ENCODE data around the gene NELFA. TPM values are rescaled to one million over a fixed set of nuclear protein-coding genes. Genes with fewer than 3 reads are reported as not detected.
A peak's percentile ranks its signal among the peaks of the same experiment; 100 is the strongest.
"Not testable (repeated sequence)": the region's sequence is repeated elsewhere in the genome, so short reads cannot be mapped to it uniquely, and the experiment has no call there.

Gene NELFA
- total RNA-seq, 3 donors from 2014 or later (not counting 1 experiment from before 2014, with no cell fraction given), result 38.7 to 47.6 (median 46.0) TPM

DNA sequence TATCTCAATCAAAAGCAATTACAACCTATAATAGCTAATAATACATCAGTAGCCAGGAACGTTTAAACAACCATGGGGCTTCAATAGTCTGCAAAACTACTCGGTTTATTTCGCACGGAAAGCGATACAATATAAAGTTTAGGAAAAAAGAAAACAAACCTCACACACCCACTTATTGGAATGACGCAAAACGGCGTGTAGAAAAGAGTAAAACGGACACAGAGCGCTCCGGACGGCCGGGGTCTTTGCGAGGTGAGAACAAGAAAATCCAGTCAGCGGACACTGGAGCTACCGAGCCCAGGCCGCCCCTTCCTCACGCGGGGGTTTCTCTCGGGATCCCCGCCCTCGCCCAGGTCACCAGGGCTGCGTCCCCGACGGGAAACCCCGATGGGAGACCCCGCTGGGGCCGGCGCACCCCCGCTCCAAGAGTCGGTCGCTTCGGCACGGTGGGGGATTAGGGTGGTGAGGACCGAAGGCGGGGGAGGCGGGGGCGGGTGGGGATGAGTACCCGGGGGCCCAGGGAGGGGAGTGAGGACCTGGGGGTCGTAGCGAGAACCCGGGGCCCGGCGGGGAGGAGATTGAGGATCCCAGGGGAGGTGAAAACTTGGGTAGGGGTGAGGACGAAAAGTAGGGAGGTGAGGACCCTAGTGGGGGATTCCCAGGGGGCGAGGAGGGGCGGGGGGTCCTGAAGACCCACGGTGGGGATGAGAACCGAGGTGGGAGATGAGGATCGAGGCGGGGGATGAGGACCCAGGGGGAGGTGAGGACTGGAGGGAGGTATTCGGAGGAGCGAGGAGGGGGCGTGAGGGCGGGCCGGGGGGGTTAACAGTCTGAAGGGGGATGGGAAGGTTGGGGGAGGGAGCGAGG is 737 bp downstream of the NELFA start:
- H3K4me1 ChIP-seq (ENCODE audit: control insufficient read depth, insufficient read depth, low read length), result peaks cover 22% of the 10 kb centered on the region
- Mint-ChIP-seq H3K27ac (peak overlapping the region; percentile 87 to 94), H3K27me3 (ENCODE audit: low read depth in 2 of 2) (no peaks in the 10 kb centered on the region), H3K36me3 (no peaks in the 10 kb centered on the region), H3K4me3 (peak overlapping the region; percentile 95), H3K9me3 (no peaks in the 10 kb centered on the region), H3K4me1 (peaks cover 32 to 39% of the 10 kb centered on the region in 2 donors)
- DNase-seq, result peak in 1 of 2 donors; percentile 18
- peak overlapping the region; percentile 79 for H3K4me3 ChIP-seq (ENCODE audit: low read length)
- 2% methylated on average over 48 of the region's 57 CpGs for WGBS (ENCODE audit: insufficient coverage)
- TF ChIP-seq, protein P1, sequence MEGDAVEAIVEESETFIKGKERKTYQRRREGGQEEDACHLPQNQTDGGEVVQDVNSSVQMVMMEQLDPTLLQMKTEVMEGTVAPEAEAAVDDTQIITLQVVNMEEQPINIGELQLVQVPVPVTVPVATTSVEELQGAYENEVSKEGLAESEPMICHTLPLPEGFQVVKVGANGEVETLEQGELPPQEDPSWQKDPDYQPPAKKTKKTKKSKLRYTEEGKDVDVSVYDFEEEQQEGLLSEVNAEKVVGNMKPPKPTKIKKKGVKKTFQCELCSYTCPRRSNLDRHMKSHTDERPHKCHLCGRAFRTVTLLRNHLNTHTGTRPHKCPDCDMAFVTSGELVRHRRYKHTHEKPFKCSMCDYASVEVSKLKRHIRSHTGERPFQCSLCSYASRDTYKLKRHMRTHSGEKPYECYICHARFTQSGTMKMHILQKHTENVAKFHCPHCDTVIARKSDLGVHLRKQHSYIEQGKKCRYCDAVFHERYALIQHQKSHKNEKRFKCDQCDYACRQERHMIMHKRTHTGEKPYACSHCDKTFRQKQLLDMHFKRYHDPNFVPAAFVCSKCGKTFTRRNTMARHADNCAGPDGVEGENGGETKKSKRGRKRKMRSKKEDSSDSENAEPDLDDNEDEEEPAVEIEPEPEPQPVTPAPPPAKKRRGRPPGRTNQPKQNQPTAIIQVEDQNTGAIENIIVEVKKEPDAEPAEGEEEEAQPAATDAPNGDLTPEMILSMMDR (IDR thresholded peaks at IDR 0.05), result no peak
- no peak overlapping the region for H3K27ac ChIP-seq (ENCODE audit: low read length)
- ATAC-seq, result no peak
- intact Hi-C loops (cut with micrococcal nuclease), result no loop called here
- peaks cover 4% of the 10 kb centered on the region for H3K36me3 ChIP-seq (ENCODE audit: control insufficient read depth, insufficient read depth, low read length)
- no peaks in the 10 kb centered on the region for H3K27me3 ChIP-seq (ENCODE audit: control insufficient read depth, insufficient read depth, low read length)
- no peaks in the 10 kb centered on the region for H3K9me3 ChIP-seq (ENCODE audit: control insufficient read depth, insufficient read depth, low read length)

DNA sequence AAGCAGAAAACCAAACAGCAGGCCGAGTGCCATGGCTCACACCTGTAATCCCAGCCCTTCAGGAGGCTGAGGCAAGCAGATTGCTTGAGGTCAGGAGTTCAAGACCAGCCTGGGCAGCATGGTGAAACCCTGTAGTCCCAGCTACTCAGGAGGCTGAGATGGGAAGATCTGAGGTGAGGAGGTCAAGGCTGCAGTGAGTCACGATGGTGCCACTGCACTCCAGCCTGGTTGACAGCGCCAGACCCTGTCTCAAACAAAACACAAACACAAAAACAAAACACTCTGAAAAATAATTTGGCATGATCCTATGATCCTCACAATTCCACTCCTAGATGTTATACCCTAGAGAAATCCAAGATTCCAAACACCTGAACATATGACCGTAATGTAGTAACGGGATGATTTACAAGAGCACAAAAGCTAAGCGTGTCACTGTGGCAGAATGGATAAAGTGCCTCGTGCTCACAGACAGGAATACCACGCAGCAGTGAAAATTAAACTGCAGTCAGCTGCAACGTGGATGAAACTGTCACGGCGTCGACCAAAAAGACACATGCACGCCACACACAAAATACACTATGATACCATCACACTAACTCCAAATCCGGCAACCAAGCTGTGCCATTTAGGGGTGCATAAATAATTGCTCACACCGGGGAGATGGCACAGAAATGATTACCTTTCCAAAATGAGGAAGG is 1.7 kb downstream of the NELFA start:
- H3K36me3 ChIP-seq (ENCODE audit: control insufficient read depth, insufficient read depth, low read length), result peaks cover 4% of the 10 kb centered on the region
- Mint-ChIP-seq H3K4me1 (peaks cover 41 to 48% of the 10 kb centered on the region in 2 donors), H3K36me3 (no peaks in the 10 kb centered on the region), H3K4me3 (peak overlapping the region; percentile 95), H3K27ac (peak overlapping the region; percentile 55 to 94), H3K9me3 (no peaks in the 10 kb centered on the region), H3K27me3 (ENCODE audit: low read depth in 2 of 2) (no peaks in the 10 kb centered on the region)
- intact Hi-C loops (cut with micrococcal nuclease), result no loop called here
- H3K4me3 ChIP-seq (ENCODE audit: low read length), result no peak overlapping the region
- no peaks in the 10 kb centered on the region for H3K9me3 ChIP-seq (ENCODE audit: control insufficient read depth, insufficient read depth, low read length)
- 94% methylated on average over 15 of the region's 15 CpGs for WGBS (ENCODE audit: insufficient coverage)
- no peak for DNase-seq
- H3K27ac ChIP-seq (ENCODE audit: low read length), result no peak overlapping the region
- no peaks in the 10 kb centered on the region for H3K27me3 ChIP-seq (ENCODE audit: control insufficient read depth, insufficient read depth, low read length)
- peaks cover 22% of the 10 kb centered on the region for H3K4me1 ChIP-seq (ENCODE audit: control insufficient read depth, insufficient read depth, low read length)
- no peak for ATAC-seq
- TF ChIP-seq, protein P1 (IDR thresholded peaks at IDR 0.05), result no peak

DNA sequence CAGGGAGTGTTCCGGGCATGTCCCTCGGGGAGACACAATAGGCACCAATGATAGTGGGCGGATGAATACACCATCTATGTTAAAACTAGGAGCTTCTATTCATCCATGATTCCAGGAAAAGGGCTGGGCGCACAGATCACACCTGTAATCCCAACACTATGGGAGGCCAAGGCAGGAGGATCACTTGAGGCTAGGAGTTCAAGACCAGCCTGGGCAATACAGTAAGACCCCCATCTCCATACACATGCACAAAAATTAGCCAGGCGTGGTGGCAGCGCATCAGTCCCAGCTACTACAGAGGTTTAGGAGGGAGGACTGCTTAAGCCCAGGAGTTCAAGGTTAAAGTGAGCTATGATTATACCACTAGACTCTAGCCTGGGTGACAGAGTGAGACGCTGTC is 2.4 kb downstream of the NELFA start:
- Histone ChIP-seq H3K36me3 (ENCODE audit: control insufficient read depth, insufficient read depth, low read length) (peaks cover 4% of the 10 kb centered on the region), H3K4me3 (ENCODE audit: low read length) (no peak overlapping the region), H3K27me3 (ENCODE audit: control insufficient read depth, insufficient read depth, low read length) (no peaks in the 10 kb centered on the region), H3K27ac (ENCODE audit: low read length) (no peak overlapping the region), H3K9me3 (ENCODE audit: control insufficient read depth, insufficient read depth, low read length) (no peaks in the 10 kb centered on the region), H3K4me1 (ENCODE audit: control insufficient read depth, insufficient read depth, low read length) (peaks cover 22% of the 10 kb centered on the region)
- WGBS (ENCODE audit: insufficient coverage), result 98% methylated on average over 6 of the region's 7 CpGs
- intact Hi-C loops (cut with micrococcal nuclease), result no loop called here
- TF ChIP-seq, protein P1 (IDR thresholded peaks at IDR 0.05), result no peak
- no peaks in the 10 kb centered on the region for H3K27me3 Mint-ChIP-seq (ENCODE audit: low read depth in 2 of 2)
- ATAC-seq (no peak), DNase-seq (no peak)
- H3K4me3 Mint-ChIP-seq, result peak overlapping the region; percentile 95
- H3K4me1 Mint-ChIP-seq, result peaks cover 42 to 49% of the 10 kb centered on the region in 2 donors
- no peak overlapping the region for H3K27ac Mint-ChIP-seq
- no peaks in the 10 kb centered on the region for H3K9me3 Mint-ChIP-seq
- no peaks in the 10 kb centered on the region for H3K36me3 Mint-ChIP-seq

DNA sequence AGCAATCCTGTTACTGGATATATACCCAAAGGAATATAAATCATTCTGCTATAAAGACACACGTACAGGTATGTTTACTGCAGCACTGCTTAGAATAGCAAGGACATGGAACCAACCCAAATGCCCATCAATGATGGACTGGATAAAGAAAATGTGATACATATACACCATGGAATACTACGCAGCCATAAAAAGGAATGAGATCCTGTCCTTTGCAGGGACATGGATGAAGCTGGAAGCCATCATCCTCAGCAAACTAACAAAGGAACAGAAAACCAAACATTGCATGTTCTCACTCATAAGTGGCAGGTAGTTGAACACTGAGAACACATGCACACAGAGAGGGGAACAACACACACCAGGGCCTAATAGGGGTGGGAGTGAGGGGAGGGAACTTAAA is 5.4 kb downstream of the NELFA start:
- H3K4me1 ChIP-seq (ENCODE audit: control insufficient read depth, insufficient read depth, low read length), result peaks cover 11% of the 10 kb centered on the region
- H3K27me3 Mint-ChIP-seq (ENCODE audit: low read depth in 2 of 2); H3K4me3 ChIP-seq (ENCODE audit: low read length); DNase-seq; H3K36me3 ChIP-seq (ENCODE audit: control insufficient read depth, insufficient read depth, low read length); H3K27me3 ChIP-seq (ENCODE audit: control insufficient read depth, insufficient read depth, low read length); H3K27ac ChIP-seq (ENCODE audit: low read length); H3K9me3 Mint-ChIP-seq; H3K27ac Mint-ChIP-seq; ATAC-seq; intact Hi-C loops (cut with micrococcal nuclease); H3K9me3 ChIP-seq (ENCODE audit: control insufficient read depth, insufficient read depth, low read length); H3K4me3 Mint-ChIP-seq: not testable (repeated sequence)
- no CpG with 5 or more reads among the region's 2 CpGs for WGBS (ENCODE audit: insufficient coverage)
- Mint-ChIP-seq H3K4me1 (peaks cover 58 to 68% of the 10 kb centered on the region in 2 donors), H3K36me3 (peaks cover 22% of the 10 kb centered on the region)

DNA sequence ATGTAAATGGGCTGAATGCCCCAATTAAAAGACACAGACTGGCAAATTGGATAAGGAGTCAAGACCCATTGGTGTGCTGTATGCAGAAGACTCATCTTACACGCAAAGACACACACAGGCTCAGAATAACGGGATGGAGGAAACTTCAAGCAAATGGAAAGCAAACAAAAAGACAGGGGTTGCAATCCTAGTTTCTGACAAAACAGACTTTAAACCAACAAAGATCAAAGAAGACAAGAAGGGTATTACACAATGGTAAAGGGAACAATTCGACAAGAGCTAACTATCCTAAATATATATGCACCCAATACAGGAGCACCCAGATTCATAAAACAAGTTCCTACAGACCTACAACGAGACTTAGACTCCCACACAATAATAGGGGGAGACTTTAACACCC is 9.5 kb downstream of the NELFA start:
- intact Hi-C loops (cut with micrococcal nuclease); H3K4me3 Mint-ChIP-seq: not testable (repeated sequence)
- WGBS (ENCODE audit: insufficient coverage), result 97% methylated on average over 4 of the region's 4 CpGs

More for the DNA sequence above, 9.5 kb downstream of the NELFA start:
- not testable (repeated sequence) for H3K27me3 Mint-ChIP-seq (ENCODE audit: low read depth in 2 of 2); H3K27ac ChIP-seq (ENCODE audit: low read length); H3K9me3 ChIP-seq (ENCODE audit: control insufficient read depth, insufficient read depth, low read length); DNase-seq; H3K27ac Mint-ChIP-seq; ATAC-seq; H3K4me1 ChIP-seq (ENCODE audit: control insufficient read depth, insufficient read depth, low read length); H3K4me3 ChIP-seq (ENCODE audit: low read length); H3K27me3 ChIP-seq (ENCODE audit: control insufficient read depth, insufficient read depth, low read length); H3K36me3 ChIP-seq (ENCODE audit: control insufficient read depth, insufficient read depth, low read length)
- Mint-ChIP-seq H3K9me3 (peaks cover 9 to 11% of the 10 kb centered on the region in 2 donors), H3K36me3 (peaks cover 45% of the 10 kb centered on the region), H3K4me1 (peaks cover 57 to 61% of the 10 kb centered on the region in 2 donors)
